H1 (cell line): Measurements from ENCODE around the gene SLC2A10. TPM values are rescaled to one million over a fixed set of nuclear protein-coding genes. Genes with fewer than 3 reads are reported as not detected.

ENCODE experiments used
- CTCF ChIA-PET: fragments of 300-600 bp; sonication (Branson Sonifier 250); formaldehyde crosslinking; loops from one replicate; lab custom pipeline; 2021; ENCODE audit not compliant: partially characterized antibody; lab: Charles Lee
- POLR2A ChIA-PET: fragments of 300-600 bp; sonication (Branson Sonifier 250); formaldehyde crosslinking; loops from one replicate; lab custom pipeline; 2021; ENCODE audit warnings: inconsistent platforms; ENCODE audit not compliant: partially characterized antibody; lab: Charles Lee
- DNase-seq, 2 experiments: peaks; one replicate each; pipeline versions ENCODE4 v3.0.0 to v3.0.0-alpha.2; 2010 to 2022; ENCODE audit warnings: low spot score in 2 of 2, low read depth in 1 of 2, mixed read lengths in 1 of 2
- FAIRE-seq: peaks from 2 replicates; lab custom pipeline; 2011; peaks lifted over from hg19 to GRCh38; lab: Jason Lieb, UNC
- H2AFZ ChIP-seq: 2 replicates; pipeline ENCODE4 v1.8.1; 2012; ENCODE audit warnings: low read length, inconsistent platforms
- H2AK5ac ChIP-seq: 2 replicates; pipeline ENCODE4 v1.6.1; 2013; ENCODE audit warnings: low read depth, low read length
- H2BK120ac ChIP-seq: replicated peaks from 2 replicates; pipeline ENCODE3; 2013; ENCODE audit warnings: low read depth, low read length, inconsistent platforms
- H2BK12ac ChIP-seq: 2 replicates; pipeline ENCODE4 v1.6.1; 2013; ENCODE audit warnings: low read depth, low read length
- H2BK15ac ChIP-seq: 2 replicates; pipeline ENCODE4 v1.6.1; 2013; ENCODE audit warnings: low read length
- H2BK20ac ChIP-seq: 2 replicates; pipeline ENCODE4 v1.6.1; 2013; ENCODE audit warnings: low read length
- H2BK5ac ChIP-seq: 2 replicates; pipeline ENCODE4 v1.6.1; 2013; ENCODE audit warnings: low read depth, low read length
- H3K14ac ChIP-seq: 2 replicates; pipeline ENCODE4 v1.6.1; 2013; ENCODE audit warnings: inconsistent platforms; ENCODE audit not compliant: insufficient read length
- H3K18ac ChIP-seq: 2 replicates; pipeline ENCODE4 v1.6.1; 2013; ENCODE audit warnings: low read length; ENCODE audit errors: extremely low read depth
- H3K23ac ChIP-seq: 2 replicates; pipeline ENCODE4 v1.6.1; 2013; ENCODE audit warnings: inconsistent platforms; ENCODE audit not compliant: insufficient read length
- H3K23me2 ChIP-seq: 2 replicates; pipeline ENCODE4 v1.6.1; 2013; ENCODE audit warnings: low read depth, low read length
- H3K27ac ChIP-seq: 2 replicates; pipeline ENCODE4 v1.6.1; 2011; ENCODE audit warnings: low read depth, low read length, inconsistent platforms
- H3K27me3 ChIP-seq, 4 experiments: replicated peaks in 1 of 4; 1 replicate in 1 of 4; 2 replicates in 3 of 4; pipeline versions ENCODE4 v1.6.1 to v1.8.1; 2011 to 2013; ENCODE audit warnings: low read length in 3 of 4, mild to moderate bottlenecking in 3 of 4, inconsistent platforms in 2 of 4, mixed read lengths in 2 of 4, moderate library complexity in 1 of 4; ENCODE audit not compliant: control insufficient read depth in 3 of 4, insufficient read depth in 3 of 4; ENCODE audit errors: extremely low read depth in 1 of 4
- H3K36me3 ChIP-seq, 4 experiments: 2 replicates each; pipeline versions ENCODE4 v1.6.1 to v1.8.1; 2011 to 2013; ENCODE audit warnings: mild to moderate bottlenecking in 4 of 4, low read length in 3 of 4, moderate library complexity in 2 of 4, control low read depth in 1 of 4, inconsistent platforms in 1 of 4; ENCODE audit not compliant: insufficient read depth in 4 of 4, control insufficient read depth in 2 of 4
- H3K4ac ChIP-seq: replicated peaks from 2 replicates; pipeline ENCODE3; 2013; ENCODE audit warnings: low read length, low read depth, mixed read lengths, inconsistent platforms; ENCODE audit not compliant: insufficient read length
- H3K4me1 ChIP-seq, 4 experiments: replicated peaks in 1 of 4; 1 replicate in 1 of 4; 2 replicates in 3 of 4; pipeline versions ENCODE4 v1.6.1 to v1.8.1; 2011 to 2013; ENCODE audit warnings: low read length in 3 of 4, inconsistent platforms in 2 of 4, mixed read lengths in 1 of 4; ENCODE audit not compliant: insufficient read depth in 4 of 4, control insufficient read depth in 3 of 4
- H3K4me2 ChIP-seq, 2 experiments: 2 replicates each; pipeline versions ENCODE4 v1.6.1 to v1.8.1; 2011 to 2013; ENCODE audit warnings: low read depth in 2 of 2, low read length in 2 of 2, control low read depth in 1 of 2, inconsistent platforms in 1 of 2, mild to moderate bottlenecking in 1 of 2; ENCODE audit not compliant: insufficient read depth in 1 of 2
- H3K4me3 ChIP-seq, 4 experiments: fragments of 200-600, 300-600 bp in 1 of 4; sonication (generic), shearing (Covaris generic), sonication (Bioruptor Twin) in 1 of 4; 2 replicates each; pipeline versions ENCODE4 v1.5.1 to v1.8.1; 2011 to 2016; ENCODE audit warnings: low read length in 4 of 4, low read depth in 3 of 4, control low read depth in 2 of 4, inconsistent platforms in 2 of 4, mild to moderate bottlenecking in 2 of 4, mixed read lengths in 1 of 4, moderate library complexity in 1 of 4; ENCODE audit not compliant: insufficient read depth in 2 of 4; ENCODE audit errors: extremely low read depth in 1 of 4
- H3K56ac ChIP-seq: replicated peaks from 2 replicates; pipeline ENCODE3; 2013; ENCODE audit warnings: low read depth, mild to moderate bottlenecking, mixed read lengths, low read length, inconsistent platforms; ENCODE audit not compliant: insufficient read length
- H3K79me1 ChIP-seq: 2 replicates; pipeline ENCODE4 v1.6.1; 2013; ENCODE audit warnings: low read depth, low read length, control low read depth
- H3K79me2 ChIP-seq, 2 experiments: 2 replicates each; pipeline versions ENCODE4 v1.6.1 to v1.8.1; 2012 to 2013; ENCODE audit warnings: low read length in 2 of 2, mild to moderate bottlenecking in 2 of 2, inconsistent platforms in 1 of 2; ENCODE audit not compliant: insufficient read depth in 2 of 2, control insufficient read depth in 1 of 2
- H3K9ac ChIP-seq, 4 experiments: replicated peaks in 1 of 4; 1 replicate in 1 of 4; 2 replicates in 3 of 4; pipeline versions ENCODE4 v1.6.1 to v1.8.1; 2011 to 2013; ENCODE audit warnings: low read depth in 3 of 4, low read length in 3 of 4, control low read depth in 2 of 4, mild to moderate bottlenecking in 2 of 4, moderate library complexity in 2 of 4, inconsistent platforms in 1 of 4; ENCODE audit errors: extremely low read depth in 1 of 4
- H3K9me3 ChIP-seq, 2 experiments: 2 replicates each; pipeline versions ENCODE4 v1.6.1 to v1.8.1; 2012 to 2013; ENCODE audit warnings: mild to moderate bottlenecking in 2 of 2, moderate library complexity in 2 of 2, control low read depth in 1 of 2, inconsistent platforms in 1 of 2, low read depth in 1 of 2, low read length in 1 of 2, mixed read lengths in 1 of 2; ENCODE audit not compliant: insufficient read depth in 2 of 2
- H4K20me1 ChIP-seq, 2 experiments: replicated peaks in 1 of 2; 2 replicates each; pipeline versions ENCODE3 to v1.8.1; 2011 to 2013; ENCODE audit warnings: inconsistent platforms in 2 of 2, low read length in 2 of 2, mild to moderate bottlenecking in 1 of 2; ENCODE audit not compliant: insufficient read depth in 2 of 2, control insufficient read depth in 1 of 2
- H4K5ac ChIP-seq: 2 replicates; pipeline ENCODE4 v1.6.1; 2013; ENCODE audit warnings: low read length, low read depth, mixed read lengths, inconsistent platforms; ENCODE audit not compliant: insufficient read length
- H4K8ac ChIP-seq: 2 replicates; pipeline ENCODE4 v1.8.0; 2013; ENCODE audit warnings: mild to moderate bottlenecking, moderate library complexity, low read length, inconsistent platforms; ENCODE audit not compliant: insufficient read depth; ENCODE audit errors: extremely low read depth
- H4K91ac ChIP-seq: replicated peaks from 2 replicates; pipeline ENCODE3; 2013; ENCODE audit warnings: low read length, mixed read lengths, inconsistent platforms; ENCODE audit not compliant: insufficient read length
- CTCF ChIP-seq, 3 experiments: IDR thresholded peaks; 1 replicate in 2 of 3; 2 replicates in 1 of 3; pipeline versions ENCODE4 v1.5.1 to v1.6.1; 2011; ENCODE audit warnings: low read length in 3 of 3, mild to moderate bottlenecking in 3 of 3, inconsistent platforms in 2 of 3, low read depth in 1 of 3, moderate library complexity in 1 of 3; ENCODE audit not compliant: insufficient read depth in 1 of 3; ENCODE audit errors: control extremely low read depth in 1 of 3
- EGR1 ChIP-seq: IDR thresholded peaks from 2 replicates; pipeline ENCODE4 v1.6.1; 2011; ENCODE audit warnings: low read depth, low read length, borderline replicate concordance
- EP300 ChIP-seq, 2 experiments: IDR thresholded peaks; 1 replicate in 1 of 2; 2 replicates in 1 of 2; pipeline ENCODE4 v1.6.1; 2011 to 2012; ENCODE audit warnings: low read depth in 2 of 2, low read length in 2 of 2, mild to moderate bottlenecking in 2 of 2, borderline replicate concordance in 1 of 2, inconsistent platforms in 1 of 2, moderate library complexity in 1 of 2
- MAX ChIP-seq: IDR thresholded peaks from 2 replicates; pipeline ENCODE4 v1.6.1; 2012; ENCODE audit warnings: inconsistent platforms
- RAD21 ChIP-seq, 2 experiments: IDR thresholded peaks in 1 of 2; conservative IDR thresholded peaks in 1 of 2; 2 replicates each; pipeline ENCODE4 v1.6.1; 2011; ENCODE audit warnings: low read depth in 2 of 2, low read length in 2 of 2, improper control_type of control experiment in 1 of 2, inconsistent platforms in 1 of 2, mild to moderate bottlenecking in 1 of 2, moderate library complexity in 1 of 2
- TCF12 ChIP-seq: IDR thresholded peaks from 2 replicates; pipeline ENCODE4 v1.6.1; 2011; ENCODE audit warnings: low read depth, mild to moderate bottlenecking, low read length
- TEAD4 ChIP-seq: IDR thresholded peaks from 2 replicates; pipeline ENCODE4 v1.6.1; 2012; ENCODE audit warnings: low read depth, low read length, inconsistent platforms, mixed read lengths
- WGBS, 2 experiments: shearing (Covaris generic) in 1 of 2; methylation state at CpG; one replicate each; pipeline versions ENCODE4 v1.1.6 to v1.1.7; 2013 to 2015; ENCODE audit warnings: low lambda C conversion rate in 2 of 2, mixed read lengths in 2 of 2, inconsistent platforms in 1 of 2, low coverage in 1 of 2, missing lambda C conversion rate in 1 of 2; ENCODE audit not compliant: insufficient replicate concordance in 2 of 2, insufficient coverage in 1 of 2, insufficient read length in 1 of 2; ENCODE audit errors: extremely low coverage in 1 of 2, missing lambda C conversion rate in 1 of 2; 5-methylcytosine and 5-hydroxymethylcytosine counted together
- polyA plus RNA-seq, 7 experiments: library from polyadenylated mRNA; depleted of rRNA in 3 of 7; stranded (reverse) in 5 of 7; unstranded in 2 of 7; fragments of >200 nt in 5 of 7; fragments of 200-250 nt in 2 of 7; gene quantifications; 1 replicate in 5 of 7; 2 replicates in 1 of 7; 4 replicates in 1 of 7; pipeline versions ENCODE4 v1.2.1 to v1.2.3, GENCODE V29; 2011 to 2013; ENCODE audit warnings: missing spikeins in 2 of 7, mixed read lengths in 2 of 7
- total RNA-seq: library from RNA; stranded (reverse); fragmentation: NEBNext Ultra II Directional; extraction: Animal tissue kit (Norgen Biotek cat#: 25700); gene quantifications from 2 replicates; pipeline ENCODE4 v1.2.1, GENCODE V29; 2021

SLC2A10 gene
- total and polyA plus RNA-seq, 2 of the 8 experiments (the other 6 are each of a cell fraction or from before 2014, with no cell fraction given): 9.0 to 9.7 TPM

- CTCF ChIA-PET: interaction anchor here (0.7 to 3.8 kb wide), 18 partner anchors 10 to 164 kb away, joined by 3 to 18 read pairs (median 4); no protein-coding TSS in a partner anchor
- no peaks in the 10 kb centered on the region for H4K20me1 ChIP-seq
- H3K36me3 ChIP-seq: no peaks in the 10 kb centered on the region
- no peak overlapping the region for H4K91ac ChIP-seq
- no peaks in the 10 kb centered on the region; a peak in 2 of 7 replicates for H3K27me3 ChIP-seq
- H2AK5ac ChIP-seq: no peak overlapping the region
- no peak for TF ChIP-seq EP300 (IDR thresholded peaks at IDR 0.05; ENCODE audit: borderline replicate concordance in 1 of 2, low read depth in 2 of 2, low read length in 2 of 2)
- peak; percentile 74 for TF ChIP-seq MAX
- peak; percentile 70 to 95 (median 90) for TF ChIP-seq CTCF (IDR thresholded peaks at IDR 0.05; ENCODE audit: control extremely low read depth in 1 of 3, insufficient read depth in 1 of 3, low read depth in 1 of 3, low read length in 3 of 3)
- TF ChIP-seq TCF12: no peak
- peak in 1 of 2 experiments; percentile 49; a peak in 3 of 4 replicates for TF ChIP-seq RAD21 (IDR thresholded peaks at IDR 0.05 in 1 of 2, conservative IDR thresholded peaks at IDR 0.05 in 1 of 2; ENCODE audit: low read depth in 2 of 2, low read length in 2 of 2)
- no peak for TF ChIP-seq EGR1
- peak; percentile 74 for TF ChIP-seq TEAD4
- DNase-seq: peak in 1 of 2 experiments; percentile 83
- peak; percentile 58 for FAIRE-seq
- H3K4me2 ChIP-seq: peak overlapping the region in 1 of 2 experiments; percentile 97; a peak in 1 of 4 replicates
- H3K4me1 ChIP-seq: peaks cover 4 to 13% (median 10%) of the 10 kb centered on the region in 4 experiments
- H3K9me3 ChIP-seq: peaks cover 0 to 12% of the 10 kb centered on the region in 2 experiments; a peak in 2 of 4 replicates
- peak overlapping the region; percentile 77; the same call in 1 of the 2 replicates for H2BK15ac ChIP-seq
- H4K8ac ChIP-seq: no peak overlapping the region
- H2BK12ac ChIP-seq: peak overlapping the region; percentile 100
- 69% methylated on average over 8 of the region's 8 CpGs; no CpG with 5 or more reads in 1 of the 2 experiments for WGBS, 2 experiments
- H3K18ac ChIP-seq: no peak overlapping the region
- H3K23me2 ChIP-seq: peaks cover 9% of the 10 kb centered on the region
- no peaks in the 10 kb centered on the region for H3K79me2 ChIP-seq
- no peak overlapping the region for H3K9ac ChIP-seq
- H4K5ac ChIP-seq: no peak overlapping the region
- H3K79me1 ChIP-seq: no peaks in the 10 kb centered on the region
- no peak overlapping the region for H3K27ac ChIP-seq
- POLR2A ChIA-PET: interaction anchor here (0.7 to 2.8 kb wide), 4 partner anchors 14 to 263 kb away, joined by 3 to 9 read pairs (median 3); no protein-coding TSS in a partner anchor
- no peak overlapping the region for H3K14ac ChIP-seq
- peak overlapping the region; percentile 68; the same call in 1 of the 2 replicates for H2AFZ ChIP-seq
- H2BK5ac ChIP-seq: 0 out of 2 replicates have a peak overlapping the region, but pooled peaks have one; percentile 79
- H3K4ac ChIP-seq: no peak overlapping the region
- H3K4me3 ChIP-seq: no peak overlapping the region
- H2BK20ac ChIP-seq: no peak overlapping the region
- H3K56ac ChIP-seq: no peak overlapping the region
- no peak overlapping the region for H3K23ac ChIP-seq
- H2BK120ac ChIP-seq: no peak overlapping the region
These were observed 1.1 kb upstream of the SLC2A10 start for GRCh38 chr20:46708172-46708860.
